ENCODE data around the gene SPG11.
A peak's percentile ranks its signal among the peaks of the same experiment; 100 is the strongest.
"Not testable (repeated sequence)": the region's sequence is repeated elsewhere in the genome, so short reads cannot be mapped to it uniquely, and the experiment has no call there.

The SPG11 gene

GRCh38 chr15:44566155-44566540, 97.3 kb downstream of the SPG11 start:
- DNase-seq (ENCODE audit: low read depth in 2 of 2), result no peak

GRCh38 chr15:44565387-44566154, 97.9 kb downstream of the SPG11 start:
- no peak for DNase-seq (ENCODE audit: low read depth in 2 of 2)

- not testable (repeated sequence) for DNase-seq (ENCODE audit: low read depth in 2 of 2)
Observed at GRCh38 chr15:44560926-44561325, 102.5 kb downstream of the SPG11 start.

- no peak for DNase-seq (ENCODE audit: low read depth in 2 of 2)
Observed at GRCh38 chr15:44554934-44555723, 108.3 kb downstream of the SPG11 start.

GRCh38 chr15:44550734-44551133, 112.7 kb downstream of the SPG11 start:
- DNase-seq (ENCODE audit: low read depth in 2 of 2), result no peak

GRCh38 chr15:44550256-44550655, 113.2 kb downstream of the SPG11 start:
- no peak for DNase-seq (ENCODE audit: low read depth in 2 of 2)

- not testable (repeated sequence) for DNase-seq (ENCODE audit: low read depth in 2 of 2)
Observed at GRCh38 chr15:44549152-44549551, 114.3 kb downstream of the SPG11 start.

GRCh38 chr15:44545913-44546802, 117.3 kb downstream of the SPG11 start:
- DNase-seq (ENCODE audit: low read depth in 2 of 2), result peak; percentile 26 to 41

GRCh38 chr15:44544745-44545144, 118.7 kb downstream of the SPG11 start:
- not testable (repeated sequence) for DNase-seq (ENCODE audit: low read depth in 2 of 2)

- DNase-seq (ENCODE audit: low read depth in 2 of 2), result no peak
Observed at GRCh38 chr15:44542596-44542995, 120.9 kb downstream of the SPG11 start.

- no peak for DNase-seq (ENCODE audit: low read depth in 2 of 2)
Observed at GRCh38 chr15:44541282-44541958, 122.0 kb downstream of the SPG11 start.

- no peak for DNase-seq (ENCODE audit: low read depth in 2 of 2)
Observed at GRCh38 chr15:44537735-44538240, 125.7 kb downstream of the SPG11 start.

GRCh38 chr15:44536962-44537734, 126.3 kb downstream of the SPG11 start, which contains the start of gene EIF3J:
Gene EIF3J (plus strand): TSS chr15:44537147. CDS start chr15:44537195, 48 bp downstream.
- peak; percentile 90 to 93 for DNase-seq (ENCODE audit: low read depth in 2 of 2)

GRCh38 chr15:44536302-44536961, 127.0 kb downstream of the SPG11 start:
- DNase-seq (ENCODE audit: low read depth in 2 of 2), result no peak

- DNase-seq (ENCODE audit: low read depth in 2 of 2), result peak in 1 of 2 donors; percentile 20
Observed at GRCh38 chr15:44535523-44536301, 127.8 kb downstream of the SPG11 start.

- no peak for DNase-seq (ENCODE audit: low read depth in 2 of 2)
Observed at GRCh38 chr15:44535092-44535491, 128.4 kb downstream of the SPG11 start.

- DNase-seq (ENCODE audit: low read depth in 2 of 2), result no peak
Observed at GRCh38 chr15:44532689-44533088, 130.8 kb downstream of the SPG11 start.

GRCh38 chr15:44532275-44532674, 131.2 kb downstream of the SPG11 start:
- DNase-seq (ENCODE audit: low read depth in 2 of 2), result not testable (repeated sequence)

GRCh38 chr15:44530653-44531052, 132.8 kb downstream of the SPG11 start:
- no peak for DNase-seq (ENCODE audit: low read depth in 2 of 2)
